Thymus (tissue), 11 donors: ENCODE data around the gene MLN. TPM values are rescaled to one million over a fixed set of nuclear protein-coding genes. Genes with fewer than 3 reads are reported as not detected.

Source experiments
- DNase-seq, 9 donors: peaks; one replicate each; pipeline ENCODE4 v3.0.0-alpha.2; 2013; ENCODE audit warnings: low spot score in 9 of 9, low read depth in 6 of 9, missing footprints in 1 of 9
- H3K27ac ChIP-seq, 2 donors: one replicate each; pipeline ENCODE4 v1.5.1; 2013; ENCODE audit warnings: control low read depth in 1 of 2, low read depth in 1 of 2, low read length in 1 of 2, mild to moderate bottlenecking in 1 of 2, moderate library complexity in 1 of 2
- H3K27me3 ChIP-seq, 2 donors: one replicate each; pipeline ENCODE4 v1.5.1; 2013; ENCODE audit warnings: low read length in 1 of 2; ENCODE audit not compliant: control insufficient read depth in 2 of 2, insufficient read depth in 1 of 2
- H3K36me3 ChIP-seq, 2 donors: one replicate each; pipeline ENCODE4 v1.5.1; 2013; ENCODE audit warnings: low read length in 1 of 2, mild to moderate bottlenecking in 1 of 2, moderate library complexity in 1 of 2; ENCODE audit not compliant: control insufficient read depth in 2 of 2, insufficient read depth in 2 of 2
- H3K4me1 ChIP-seq, 2 donors: one replicate each; pipeline ENCODE4 v1.5.1; 2013; ENCODE audit warnings: low read length in 2 of 2; ENCODE audit not compliant: control insufficient read depth in 2 of 2, insufficient read depth in 2 of 2
- H3K4me3 ChIP-seq, 2 donors: one replicate each; pipeline ENCODE4 v1.5.1; 2013; ENCODE audit warnings: low read length in 2 of 2, control low read depth in 1 of 2, mild to moderate bottlenecking in 1 of 2
- H3K9me3 ChIP-seq, 2 donors: one replicate each; pipeline ENCODE4 v1.5.1; 2013; ENCODE audit warnings: low read length in 1 of 2, mild to moderate bottlenecking in 1 of 2; ENCODE audit not compliant: control insufficient read depth in 2 of 2, insufficient read depth in 1 of 2
- WGBS: extraction: QIAGEN DNeasy Blood & Tissue Kit; methylation state at CpG from one replicate; pipeline ENCODE4 v1.1.7; 2013; 5-methylcytosine and 5-hydroxymethylcytosine counted together
- polyA plus RNA-seq: library from polyadenylated mRNA; stranded (reverse); fragments of 200-250 nt; gene quantifications from one replicate; pipeline ENCODE4 v1.2.3, GENCODE V29; 2013
- total RNA-seq: library from RNA; stranded (reverse); fragments of 120-200 nt; gene quantifications from one replicate; pipeline ENCODE4 v1.2.4, GENCODE V29; 2013
- donor health status: healthy.

The MLN gene
- total and polyA plus RNA-seq, 2 donors = 0.61 to 8.7 TPM

DNA sequence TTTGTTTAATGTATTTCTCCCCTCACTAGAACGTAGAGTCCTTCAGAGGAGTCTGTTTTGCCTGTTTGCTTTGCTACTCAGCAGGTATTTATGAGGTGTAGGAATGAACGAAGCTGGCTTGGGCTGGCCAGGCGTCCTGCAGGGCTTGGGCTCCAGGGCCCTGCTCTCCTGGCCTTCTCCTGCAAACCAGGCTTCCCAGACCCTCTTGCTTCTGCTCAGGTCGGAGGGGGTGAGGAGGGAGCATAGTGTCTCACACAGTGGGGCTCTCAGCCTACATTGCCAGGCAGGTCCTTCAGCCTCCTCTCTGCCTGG lies 24.6 kb upstream of the MLN start:
- H3K4me3 ChIP-seq = no peak overlapping the region
- no peaks in the 10 kb centered on the region for H3K36me3 ChIP-seq
- WGBS = 85% methylated on average over 4 of the region's 4 CpGs
- H3K27ac ChIP-seq = no peak overlapping the region
- H3K9me3 ChIP-seq = no peaks in the 10 kb centered on the region
- H3K27me3 ChIP-seq = peaks cover 0 to 40% of the 10 kb centered on the region in 2 donors
- no peak for DNase-seq
- no peaks in the 10 kb centered on the region for H3K4me1 ChIP-seq

DNA sequence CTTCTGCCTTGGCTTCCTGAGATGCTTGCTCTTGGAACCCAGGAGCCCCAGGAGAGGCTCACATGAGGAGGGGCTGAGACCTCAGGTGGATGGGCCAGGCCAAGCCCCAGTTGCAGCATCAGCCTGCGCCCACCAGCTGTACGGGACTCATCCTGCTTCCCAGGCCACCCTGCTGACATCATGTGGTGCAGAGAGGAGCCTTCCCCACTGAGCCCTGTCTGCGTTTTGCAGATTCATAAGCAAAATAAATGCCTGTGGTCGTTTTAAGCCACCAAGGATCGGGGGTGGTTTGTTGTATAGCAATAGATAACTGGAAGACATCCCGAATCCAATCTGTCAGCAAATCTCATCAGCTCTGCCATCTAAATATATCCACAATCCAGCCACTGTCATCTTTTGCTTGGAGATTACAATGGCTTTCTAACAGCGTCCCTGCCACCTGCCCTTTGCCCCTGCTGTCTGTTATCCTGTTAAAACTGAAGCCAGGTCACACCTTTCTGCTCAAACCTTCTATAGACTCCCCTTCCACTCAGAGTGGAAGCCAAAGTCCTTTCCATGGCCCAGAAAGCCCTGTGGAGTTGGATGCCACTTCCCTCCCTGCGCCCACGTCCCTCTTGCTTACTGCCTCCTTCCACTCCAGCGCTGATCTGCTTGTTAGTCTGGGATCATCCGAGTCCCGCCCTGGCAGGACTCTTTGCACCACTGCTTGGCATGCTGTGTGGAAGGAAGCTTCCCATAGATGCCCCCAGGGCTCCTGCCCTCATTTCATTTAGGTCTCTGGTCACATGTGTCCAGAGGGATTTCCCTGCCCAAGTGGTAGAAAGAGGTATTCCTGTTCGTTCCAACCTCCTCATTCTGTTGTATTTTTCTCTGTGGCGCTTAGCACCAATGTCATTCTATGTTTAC lies 24.0 kb upstream of the MLN start:
- Histone ChIP-seq H3K4me3 (no peak overlapping the region), H3K9me3 (no peaks in the 10 kb centered on the region), H3K27me3 (peaks cover 0 to 42% of the 10 kb centered on the region in 2 donors), H3K4me1 (no peaks in the 10 kb centered on the region), H3K36me3 (no peaks in the 10 kb centered on the region), H3K27ac (no peak overlapping the region)
- WGBS = 93% methylated on average over 14 of the region's 14 CpGs
- no peak for DNase-seq

DNA sequence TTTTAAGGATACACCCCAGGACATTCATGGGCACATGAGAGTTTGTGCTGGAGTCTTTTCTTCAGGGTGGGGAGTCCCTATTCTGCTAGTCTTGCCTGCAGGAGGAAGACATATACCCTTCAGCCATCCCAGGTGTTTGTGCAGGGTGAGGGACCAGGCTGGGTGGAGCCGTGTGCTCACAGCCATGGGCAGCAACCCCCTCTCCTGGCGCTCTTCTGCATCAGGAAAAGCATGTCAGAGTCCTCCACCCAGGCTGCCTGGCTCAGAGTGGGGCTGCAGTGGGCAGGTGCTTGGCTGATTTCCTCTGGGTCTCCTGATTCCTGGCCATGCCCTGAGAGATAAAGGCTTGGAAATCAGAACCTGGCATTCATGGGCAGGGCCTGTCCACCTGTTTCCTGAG lies 22.7 kb upstream of the MLN start:
- Histone ChIP-seq H3K4me1 (no peaks in the 10 kb centered on the region), H3K27me3 (peaks cover 0 to 47% of the 10 kb centered on the region in 2 donors), H3K4me3 (no peak overlapping the region), H3K27ac (no peak overlapping the region), H3K9me3 (no peaks in the 10 kb centered on the region), H3K36me3 (no peaks in the 10 kb centered on the region)
- 35% methylated on average over 2 of the region's 2 CpGs for WGBS
- no peak for DNase-seq

DNA sequence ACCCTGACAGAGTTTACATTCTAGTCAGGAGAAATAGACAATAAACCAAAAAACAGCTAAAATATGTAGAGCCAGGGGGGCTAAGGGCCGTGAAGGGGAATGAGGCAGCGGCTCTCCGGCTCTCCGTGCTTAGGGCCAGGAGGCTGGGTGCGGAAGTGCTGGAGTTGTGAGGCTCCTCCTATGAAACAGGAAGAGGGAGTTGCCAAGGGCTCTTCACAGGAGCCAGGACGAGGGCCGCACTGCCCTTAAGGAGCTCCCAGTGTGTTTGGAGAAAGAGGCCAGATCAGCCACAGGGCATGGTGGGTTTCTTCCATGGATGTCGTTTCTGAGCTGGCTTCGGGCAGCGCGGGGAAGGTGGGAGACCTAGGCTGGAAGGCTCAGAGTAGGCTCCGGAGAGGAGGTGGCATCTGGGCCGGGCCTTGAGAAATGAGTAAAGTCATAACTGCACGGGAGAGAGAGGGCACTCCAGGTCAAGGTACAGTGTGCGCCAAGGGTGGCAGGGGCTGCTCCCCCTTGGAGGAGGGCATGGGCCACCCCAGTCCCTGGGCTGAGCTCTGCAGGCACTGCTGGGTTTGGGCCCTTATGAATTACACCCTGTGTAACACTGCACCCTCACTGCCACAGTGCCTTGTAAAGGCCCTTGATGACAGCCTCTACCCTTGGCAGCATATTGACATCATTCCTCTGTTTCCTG lies 20.8 kb upstream of the MLN start:
- H3K27me3 ChIP-seq = peaks cover 0 to 37% of the 10 kb centered on the region in 2 donors
- H3K9me3 ChIP-seq = no peaks in the 10 kb centered on the region
- no peaks in the 10 kb centered on the region for H3K36me3 ChIP-seq
- H3K4me3 ChIP-seq = no peak overlapping the region
- no peak for DNase-seq
- H3K4me1 ChIP-seq = no peaks in the 10 kb centered on the region
- 97% methylated on average over 15 of the region's 15 CpGs for WGBS
- no peak overlapping the region for H3K27ac ChIP-seq

DNA sequence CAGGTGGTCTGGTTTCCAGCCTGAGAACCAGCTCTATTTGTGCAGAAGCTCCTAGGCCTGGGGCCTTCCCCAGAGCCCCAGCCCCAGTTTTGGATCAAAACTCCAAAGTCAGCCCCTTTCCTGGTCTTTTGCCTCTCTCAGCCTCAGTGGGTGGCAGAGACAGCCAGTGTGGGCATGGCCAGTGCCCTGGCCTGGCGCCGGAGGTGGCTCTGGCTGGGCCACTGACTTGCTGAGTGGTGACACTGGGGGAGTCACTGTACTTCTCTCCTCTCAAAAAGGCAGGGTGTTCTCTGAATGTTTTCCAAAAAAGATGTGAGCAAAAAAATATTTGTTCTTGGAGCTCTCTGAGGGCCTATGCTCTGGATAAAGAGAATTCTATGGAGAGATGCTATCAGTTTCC lies 20.0 kb upstream of the MLN start:
- Histone ChIP-seq H3K27me3 (peaks cover 0 to 31% of the 10 kb centered on the region in 2 donors), H3K36me3 (no peaks in the 10 kb centered on the region), H3K4me1 (no peaks in the 10 kb centered on the region), H3K9me3 (no peaks in the 10 kb centered on the region), H3K4me3 (no peak overlapping the region), H3K27ac (no peak overlapping the region)
- DNase-seq = no peak
- 99% methylated on average over 2 of the region's 2 CpGs for WGBS

DNA sequence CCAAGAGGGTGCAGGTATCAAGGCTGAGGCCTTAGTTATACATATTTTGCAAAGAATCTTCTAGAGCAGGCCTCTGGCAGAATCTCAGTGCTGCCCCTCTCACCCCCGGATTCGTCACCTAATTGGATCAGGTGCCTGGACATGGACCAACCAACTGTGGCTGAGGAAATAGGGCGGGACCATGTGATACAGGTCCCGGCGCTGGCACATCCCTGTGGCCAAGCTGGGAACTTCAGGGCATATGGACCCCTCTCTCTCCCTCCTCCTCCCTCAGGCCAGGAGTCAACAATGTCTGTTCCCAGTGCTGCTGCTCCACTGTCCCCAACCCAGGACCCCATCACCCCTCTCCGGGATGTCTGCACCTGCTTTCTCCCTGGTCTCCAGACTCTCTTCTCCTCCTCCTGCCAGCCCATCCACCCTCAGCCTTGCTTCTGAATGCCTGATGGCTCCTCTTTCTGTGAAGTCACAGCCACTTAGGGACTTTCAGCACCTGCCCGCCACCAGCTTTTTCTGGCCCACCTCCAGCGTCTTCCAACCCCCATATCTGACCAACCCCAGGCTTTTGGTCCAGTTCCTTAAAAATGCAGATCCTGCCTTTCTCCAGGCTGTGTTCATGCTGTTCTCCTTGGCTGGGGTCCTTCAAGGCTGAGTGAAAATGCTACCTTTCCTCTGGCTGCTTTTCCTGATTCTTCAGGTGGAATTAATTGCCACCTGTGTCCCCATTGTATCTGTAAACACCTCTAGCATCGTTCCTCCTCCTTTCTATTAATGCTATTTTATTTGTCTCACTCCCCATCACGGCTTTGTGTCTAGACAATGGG lies 19.0 kb upstream of the MLN start:
- no peaks in the 10 kb centered on the region for H3K4me1 ChIP-seq
- WGBS = 84% methylated on average over 10 of the region's 10 CpGs
- H3K36me3 ChIP-seq = no peaks in the 10 kb centered on the region
- no peak for DNase-seq
- H3K27me3 ChIP-seq = peaks cover 0 to 21% of the 10 kb centered on the region in 2 donors
- no peak overlapping the region for H3K4me3 ChIP-seq
- H3K9me3 ChIP-seq = no peaks in the 10 kb centered on the region
- H3K27ac ChIP-seq = no peak overlapping the region

DNA sequence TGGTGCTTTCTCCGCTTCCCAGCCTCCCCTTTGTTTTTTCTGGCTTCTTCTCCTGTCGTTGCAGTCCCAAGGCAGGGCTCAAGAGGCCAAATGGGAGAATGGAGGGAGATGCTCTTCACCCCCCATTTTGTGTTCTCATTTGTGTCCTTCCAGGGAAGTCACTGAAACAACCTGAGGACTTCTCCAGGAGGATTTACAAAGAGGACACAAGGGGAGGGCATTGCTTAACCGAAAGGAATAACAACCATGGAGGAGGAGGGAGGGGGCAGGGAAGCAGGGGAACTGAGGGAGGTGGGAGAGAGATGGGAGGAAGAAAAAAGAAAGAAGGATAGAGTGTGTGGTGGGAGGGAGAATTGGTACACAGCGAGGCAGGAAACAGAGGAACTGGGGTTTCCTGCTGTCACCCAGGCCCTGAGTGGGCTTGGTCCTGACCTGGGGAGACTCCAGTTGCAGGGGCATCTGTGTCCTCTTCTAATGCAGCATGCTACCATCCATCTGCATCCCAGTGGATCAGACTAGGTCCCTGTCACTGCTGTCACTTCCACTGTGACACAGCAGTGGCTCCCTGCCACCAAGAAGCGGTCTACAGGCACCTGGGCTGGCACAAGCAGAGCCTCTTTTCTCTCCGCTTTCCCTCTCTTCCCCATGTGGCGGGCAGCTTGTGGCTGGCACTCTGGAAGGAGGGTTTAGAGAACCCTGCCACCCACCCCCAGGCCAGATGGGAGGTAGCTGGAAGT lies 17.1 kb upstream of the MLN start:
- Histone ChIP-seq H3K4me3 (no peak overlapping the region), H3K36me3 (no peaks in the 10 kb centered on the region), H3K27me3 (peaks cover 0 to 24% of the 10 kb centered on the region in 2 donors), H3K27ac (no peak overlapping the region), H3K4me1 (no peaks in the 10 kb centered on the region), H3K9me3 (no peaks in the 10 kb centered on the region)
- no peak for DNase-seq
- 39% methylated on average over 7 of the region's 7 CpGs for WGBS

DNA sequence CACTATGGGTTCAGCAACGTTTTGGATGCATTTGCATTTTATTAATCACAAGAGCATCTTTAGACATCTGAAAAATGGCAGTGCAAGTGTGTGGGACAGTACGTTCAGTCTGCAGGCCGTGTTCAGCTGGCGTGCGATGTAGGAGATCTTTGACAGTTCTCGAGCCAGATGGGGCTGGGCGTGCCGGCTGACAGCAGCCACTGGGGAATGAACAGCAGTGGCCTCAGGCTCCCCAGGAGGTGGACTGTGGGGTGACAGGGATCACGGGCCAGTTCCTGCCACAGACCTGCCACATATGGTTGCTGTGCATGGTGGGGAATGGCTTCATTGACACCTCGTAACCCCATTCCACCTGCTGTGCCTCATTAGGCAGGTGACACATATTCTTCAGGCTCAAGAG lies 16.4 kb upstream of the MLN start:
- Histone ChIP-seq H3K27ac (no peak overlapping the region), H3K27me3 (peaks cover 0 to 27% of the 10 kb centered on the region in 2 donors), H3K4me3 (no peak overlapping the region), H3K36me3 (no peaks in the 10 kb centered on the region), H3K4me1 (no peaks in the 10 kb centered on the region), H3K9me3 (no peaks in the 10 kb centered on the region)
- 90% methylated on average over 10 of the region's 10 CpGs for WGBS
- DNase-seq = no peak
